Omental fat pad (tissue), 4 donors: ENCODE data around the gene GSS. TPM values are rescaled to one million over a fixed set of nuclear protein-coding genes. Genes with fewer than 3 reads are reported as not detected.
A peak's percentile ranks its signal among the peaks of the same experiment; 100 is the strongest.

Experiments
- ATAC-seq: fragments of 150-250 bp; one replicate; pipeline ENCODE4 v1.9.1; 2016; ENCODE audit warnings: mild to moderate bottlenecking, moderate library complexity; ENCODE audit not compliant: low FRiP score
- DNase-seq: peaks from one replicate; pipeline ENCODE4 v3.0.0-alpha.2; 2019; ENCODE audit warnings: low spot score
- total RNA-seq, 4 donors: library from RNA; depleted of rRNA; stranded (reverse); fragments of >200 nt; gene quantifications; one replicate each; pipeline ENCODE4 v1.1.0, GENCODE V29; 2016
- TF ChIP-seq, protein P1 (sequence below), 3 donors: fragments of 450-650 bp; IDR thresholded peaks; one replicate each; pipeline ENCODE4 v1.5.1; 2016 to 2017; ENCODE audit warnings: antibody characterized with exemption in 3 of 3, mild to moderate bottlenecking in 3 of 3, moderate library complexity in 2 of 3

The GSS gene
- total RNA-seq: 10 to 100 TPM; 32.1 to 39.6 (median 33.2) TPM

DNA sequence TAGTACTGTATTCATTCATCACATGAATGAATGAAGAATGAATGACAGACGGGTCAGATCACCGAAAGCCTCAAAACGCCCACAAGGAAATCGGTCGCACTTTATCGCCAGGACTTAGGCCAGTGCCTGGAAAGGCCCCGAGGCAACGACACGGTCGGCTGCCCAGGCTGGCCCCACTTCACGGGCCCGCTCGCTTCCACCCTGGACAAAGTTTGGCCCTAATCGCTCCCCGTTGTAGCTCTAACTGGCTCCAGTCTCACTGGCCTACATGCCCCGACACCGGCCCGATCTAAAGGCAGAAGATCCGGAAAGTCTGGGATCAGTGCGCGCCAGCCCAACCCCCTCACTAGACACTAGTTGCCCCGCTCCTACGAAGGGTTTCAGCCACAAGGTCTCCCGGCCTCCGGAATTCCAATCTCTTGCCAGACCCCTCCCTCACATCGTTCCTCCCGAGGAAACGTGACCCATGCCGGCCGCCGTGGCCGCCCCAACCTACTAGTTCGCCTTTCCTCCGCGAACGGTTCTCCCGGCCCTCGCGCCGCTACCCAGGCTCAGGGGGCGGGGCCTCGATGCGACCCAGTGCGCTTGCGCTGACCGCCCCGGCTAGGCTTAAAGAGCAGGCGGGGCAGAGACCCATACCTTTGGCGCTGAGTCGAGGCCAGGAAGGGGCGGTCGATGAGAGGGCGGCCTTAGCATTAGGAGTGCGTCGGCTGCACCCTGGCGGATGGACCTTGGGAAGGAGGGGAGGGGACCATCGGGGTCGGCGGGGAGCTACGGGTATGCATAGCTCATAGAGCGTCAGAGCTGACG, at the start of gene GSS, which contains the start of gene MYH7B:
Gene GSS (minus strand): TSS at position 576 of the 810 bp plus-strand sequence. CDS start 3,954 bp downstream, outside the sequence.
Gene MYH7B (plus strand): TSS at position 638 of the 810 bp plus-strand sequence. CDS start 22,138 bp downstream, outside the sequence.
- ATAC-seq: peak; percentile 98
- DNase-seq: peak; percentile 99
- TF ChIP-seq, protein P1, sequence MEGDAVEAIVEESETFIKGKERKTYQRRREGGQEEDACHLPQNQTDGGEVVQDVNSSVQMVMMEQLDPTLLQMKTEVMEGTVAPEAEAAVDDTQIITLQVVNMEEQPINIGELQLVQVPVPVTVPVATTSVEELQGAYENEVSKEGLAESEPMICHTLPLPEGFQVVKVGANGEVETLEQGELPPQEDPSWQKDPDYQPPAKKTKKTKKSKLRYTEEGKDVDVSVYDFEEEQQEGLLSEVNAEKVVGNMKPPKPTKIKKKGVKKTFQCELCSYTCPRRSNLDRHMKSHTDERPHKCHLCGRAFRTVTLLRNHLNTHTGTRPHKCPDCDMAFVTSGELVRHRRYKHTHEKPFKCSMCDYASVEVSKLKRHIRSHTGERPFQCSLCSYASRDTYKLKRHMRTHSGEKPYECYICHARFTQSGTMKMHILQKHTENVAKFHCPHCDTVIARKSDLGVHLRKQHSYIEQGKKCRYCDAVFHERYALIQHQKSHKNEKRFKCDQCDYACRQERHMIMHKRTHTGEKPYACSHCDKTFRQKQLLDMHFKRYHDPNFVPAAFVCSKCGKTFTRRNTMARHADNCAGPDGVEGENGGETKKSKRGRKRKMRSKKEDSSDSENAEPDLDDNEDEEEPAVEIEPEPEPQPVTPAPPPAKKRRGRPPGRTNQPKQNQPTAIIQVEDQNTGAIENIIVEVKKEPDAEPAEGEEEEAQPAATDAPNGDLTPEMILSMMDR (IDR thresholded peaks at IDR 0.05): no peak

DNA sequence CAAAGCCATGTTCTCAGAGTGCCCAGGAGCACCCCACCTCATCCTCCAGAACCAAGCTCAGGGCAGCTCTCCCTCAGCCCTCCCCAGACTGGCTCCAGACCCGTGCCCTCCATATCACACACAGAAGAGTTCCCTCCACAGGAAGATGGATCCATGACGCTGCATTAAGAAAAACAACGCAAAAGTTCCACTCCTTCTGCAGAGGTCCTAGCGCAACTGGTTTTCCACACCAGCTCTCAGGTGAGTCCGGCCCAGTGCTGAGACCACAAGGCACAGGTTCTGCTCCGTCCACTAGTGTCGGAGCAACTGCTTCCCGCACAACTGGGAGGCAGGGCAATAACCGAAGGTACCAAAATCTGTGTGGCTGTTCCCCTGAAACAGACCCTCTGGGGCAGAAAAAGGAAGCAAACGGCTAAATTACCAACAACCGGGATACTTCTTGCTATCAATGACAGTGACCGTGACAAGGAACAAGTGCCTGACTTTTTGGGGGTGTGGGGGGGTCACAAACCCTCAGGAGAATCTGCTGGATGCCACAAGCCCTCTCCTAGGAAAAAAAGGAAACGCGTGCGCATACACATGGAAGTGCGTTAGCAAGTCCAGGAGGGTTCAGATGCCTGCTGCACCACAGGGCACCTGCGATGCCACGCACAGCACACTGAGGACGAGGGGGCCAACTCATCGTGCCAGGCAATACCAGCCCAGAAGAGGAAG, 49.3 kb upstream of the GSS start:
- TF ChIP-seq, protein P1 (IDR thresholded peaks at IDR 0.05): no peak
- no peak for ATAC-seq
- no peak for DNase-seq

GRCh38 chr20:35004051-35004725, 48.6 kb upstream of the GSS start:
- TF ChIP-seq, protein P1 (IDR thresholded peaks at IDR 0.05): no peak
- DNase-seq (no peak), ATAC-seq (no peak)

DNA sequence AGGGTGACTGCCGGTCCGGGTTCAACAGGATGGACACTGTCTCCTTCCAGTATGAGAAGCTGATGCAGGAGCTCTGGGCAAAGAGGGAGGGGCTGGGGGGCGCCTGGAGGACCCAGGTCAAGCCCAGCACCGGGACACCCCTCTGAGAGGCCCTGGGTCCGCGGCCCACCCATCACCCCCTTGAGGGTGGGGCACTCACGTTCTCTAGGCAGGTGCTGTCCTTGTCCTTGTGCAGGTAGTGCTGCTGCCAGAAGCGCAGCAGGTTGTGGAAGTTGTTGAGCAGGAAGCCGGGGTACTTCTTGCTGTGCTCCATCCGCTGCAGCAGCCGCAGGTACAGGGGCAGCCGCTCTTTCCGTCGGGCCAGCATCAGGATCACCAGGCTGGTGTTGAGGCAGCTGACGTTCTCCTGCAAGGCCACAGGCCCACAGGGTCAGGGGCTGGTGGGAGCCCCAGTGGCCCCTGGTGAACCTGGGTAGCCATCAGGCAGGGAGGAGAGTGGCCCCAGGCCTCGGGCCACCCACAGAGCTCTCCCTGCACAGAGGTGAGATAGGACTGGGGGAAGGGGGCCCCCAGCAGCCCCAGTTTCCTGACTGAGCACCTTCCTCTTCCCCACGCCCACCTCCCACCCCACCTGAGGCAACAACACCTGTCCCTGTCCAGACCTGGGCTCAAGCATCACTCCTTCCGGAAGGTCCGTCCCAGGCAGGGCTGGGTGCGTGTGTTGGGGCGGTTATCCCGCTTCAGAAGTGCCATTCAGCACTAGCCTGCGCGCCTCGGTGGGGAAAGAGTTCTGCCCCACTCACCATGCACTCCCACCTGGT, 47.8 kb upstream of the GSS start:
- ATAC-seq: no peak
- DNase-seq: no peak
- TF ChIP-seq, protein P1 (IDR thresholded peaks at IDR 0.05): no peak

DNA sequence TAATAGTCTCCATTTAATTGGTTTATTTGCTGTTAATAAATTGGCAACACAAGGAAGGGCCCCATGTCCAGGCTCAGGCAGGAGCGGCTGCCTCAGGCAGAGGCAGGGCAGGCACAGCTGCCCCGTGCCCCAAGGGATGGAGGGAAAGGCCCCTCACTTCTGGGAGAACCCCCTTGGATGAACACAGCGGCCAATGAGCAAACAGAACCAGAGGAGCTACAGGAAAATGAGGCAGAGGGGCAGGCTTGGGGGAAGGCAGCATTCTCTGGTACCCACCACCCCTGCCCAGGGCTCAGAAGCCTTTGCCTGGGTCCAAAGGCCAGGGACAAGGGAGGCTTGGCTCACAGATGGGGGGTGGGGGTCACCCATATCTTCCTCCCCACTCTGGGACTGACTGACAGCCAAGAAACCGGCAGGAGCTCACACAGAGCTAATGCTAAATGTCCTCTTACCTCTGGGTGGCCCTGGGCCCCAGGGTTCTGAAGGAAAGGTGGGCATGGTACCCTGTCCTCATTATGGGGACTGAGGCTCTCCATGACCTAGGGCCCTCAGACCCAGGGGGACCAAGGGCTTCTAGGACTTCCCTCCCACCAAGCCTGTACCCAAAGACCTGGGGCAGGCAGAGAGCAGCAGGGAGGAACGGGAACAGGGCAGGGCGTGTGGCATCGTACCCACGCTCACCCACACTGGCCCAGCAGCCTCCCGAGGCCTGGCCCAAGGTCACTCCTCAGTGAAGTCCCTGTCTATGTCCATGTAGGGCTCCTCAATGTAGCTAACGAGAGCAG, 47.0 kb upstream of the GSS start:
- TF ChIP-seq, protein P1 (IDR thresholded peaks at IDR 0.05): no peak
- ATAC-seq (no peak), DNase-seq (no peak)
